ENCODE results near the gene TUBG2.

The TUBG2 gene

GRCh38 chr17:42704837-42705494 is 45.9 kb downstream of the TUBG2 start:
- TF ChIP-seq POLR2AphosphoS5 (IDR thresholded peaks at IDR 0.05; ENCODE audit: low read depth, low read length) (no peak), TAF1 (IDR thresholded peaks at IDR 0.05; ENCODE audit: borderline replicate concordance, insufficient read depth, low read length) (no peak)

- TF ChIP-seq SIN3A (IDR thresholded peaks at IDR 0.05; ENCODE audit: borderline replicate concordance, insufficient read depth, low read length) (no peak), REST (IDR thresholded peaks at IDR 0.05; ENCODE audit: insufficient read depth in 1 of 2, low read depth in 2 of 2, low read length in 2 of 2) (no peak), TAF1 (IDR thresholded peaks at IDR 0.05; ENCODE audit: borderline replicate concordance, insufficient read depth, low read length) (no peak), FOXP2 (optimal IDR thresholded peaks at IDR 0.05; ENCODE audit: borderline replicate concordance, extremely low read depth, extremely low read length, insufficient read depth) (no peak), POLR2AphosphoS5 (IDR thresholded peaks at IDR 0.05; ENCODE audit: low read depth, low read length) (no peak)
Measured at GRCh38 chr17:42706732-42707131, 47.6 kb downstream of the TUBG2 start.

- TF ChIP-seq SIN3A (IDR thresholded peaks at IDR 0.05; ENCODE audit: borderline replicate concordance, insufficient read depth, low read length): no peak
- no peak for TF ChIP-seq REST (IDR thresholded peaks at IDR 0.05; ENCODE audit: insufficient read depth in 1 of 2, low read depth in 2 of 2, low read length in 2 of 2)
- no peak for TF ChIP-seq FOXP2 (optimal IDR thresholded peaks at IDR 0.05; ENCODE audit: borderline replicate concordance, extremely low read depth, extremely low read length, insufficient read depth)
- no peak for TF ChIP-seq TAF1 (IDR thresholded peaks at IDR 0.05; ENCODE audit: borderline replicate concordance, insufficient read depth, low read length)
- no peak for TF ChIP-seq POLR2AphosphoS5 (IDR thresholded peaks at IDR 0.05; ENCODE audit: low read depth, low read length)
Measured at GRCh38 chr17:42708588-42708987, 49.5 kb downstream of the TUBG2 start.

- TF ChIP-seq SIN3A (IDR thresholded peaks at IDR 0.05; ENCODE audit: borderline replicate concordance, insufficient read depth, low read length) (no peak), REST (IDR thresholded peaks at IDR 0.05; ENCODE audit: insufficient read depth in 1 of 2, low read depth in 2 of 2, low read length in 2 of 2) (no peak), POLR2AphosphoS5 (IDR thresholded peaks at IDR 0.05; ENCODE audit: low read depth, low read length) (no peak), TAF1 (IDR thresholded peaks at IDR 0.05; ENCODE audit: borderline replicate concordance, insufficient read depth, low read length) (no peak), FOXP2 (optimal IDR thresholded peaks at IDR 0.05; ENCODE audit: borderline replicate concordance, extremely low read depth, extremely low read length, insufficient read depth) (no peak)
Measured at GRCh38 chr17:42709561-42709960, 50.5 kb downstream of the TUBG2 start.

Data from PFSK-1 (cell line).